ENCODE results near the gene GCC2. TPM values are rescaled to one million over a fixed set of nuclear protein-coding genes. Genes with fewer than 3 reads are reported as not detected.

Gene GCC2
- total and polyA plus RNA-seq, 2 of the 13 experiments (the other 11 are each of a cell fraction or from before 2014, with no cell fraction given) = 17.6 to 22.5 TPM

- TF ChIP-seq ZNF678 (CRISPR knock-in tag; IDR thresholded peaks at IDR 0.05) (no peak), PAXIP1 (CRISPR knock-in tag; conservative IDR thresholded peaks at IDR 0.05) (peak; percentile 79), FLYWCH1 (CRISPR knock-in tag; IDR thresholded peaks at IDR 0.05) (no peak), E2F1 (CRISPR knock-in tag; IDR thresholded peaks at IDR 0.05) (no peak), STAG1 (CRISPR knock-in tag; IDR thresholded peaks at IDR 0.05) (peak; percentile 24; the same call in 1 of the 2 replicates), ZNF441 (CRISPR knock-in tag; IDR thresholded peaks at IDR 0.05; ENCODE audit: borderline replicate concordance) (peak; percentile 87; the same call in 1 of the 2 replicates), SP4 (CRISPR knock-in tag; IDR thresholded peaks at IDR 0.05) (peak; percentile 92), RAD21 (CRISPR knock-in tag; IDR thresholded peaks at IDR 0.05) (peak; percentile 16; the same call in 1 of the 2 replicates), BATF2 (CRISPR knock-in tag; IDR thresholded peaks at IDR 0.05) (no peak; the same call in 1 of the 2 replicates), CERS6 (CRISPR knock-in tag; IDR thresholded peaks at IDR 0.05) (no peak), TSC22D2 (CRISPR knock-in tag; IDR thresholded peaks at IDR 0.05; ENCODE audit: borderline replicate concordance) (peak; percentile 73; the same call in 1 of the 2 replicates), ZNF276 (CRISPR knock-in tag; IDR thresholded peaks at IDR 0.05; ENCODE audit: low read depth) (no peak), RAD51 (IDR thresholded peaks at IDR 0.05; ENCODE audit: borderline replicate concordance) (no peak), ZNF20 (CRISPR knock-in tag; IDR thresholded peaks at IDR 0.05) (no peak), ZNF264 (CRISPR knock-in tag; IDR thresholded peaks at IDR 0.05) (peak; percentile 83), ZNF282 (IDR thresholded peaks at IDR 0.05; ENCODE audit: partially characterized antibody) (no peak), NR1H2 (CRISPR knock-in tag; IDR thresholded peaks at IDR 0.05; ENCODE audit: borderline replicate concordance, low read depth) (0 out of 2 replicates have a peak, but pooled peaks have one; percentile 39), CCAR2 (optimal IDR thresholded peaks at IDR 0.05; ENCODE audit: low read depth, low read length) (no peak), TMF1 (CRISPR knock-in tag; IDR thresholded peaks at IDR 0.05; ENCODE audit: low read depth) (peak; percentile 88; the same call in 1 of the 2 replicates), ELF1 (CRISPR knock-in tag; IDR thresholded peaks at IDR 0.05) (peak; percentile 100), ZNF343 (CRISPR knock-in tag; IDR thresholded peaks at IDR 0.05) (peak; percentile 83; the same call in 1 of the 2 replicates), ZNF124 (CRISPR knock-in tag; IDR thresholded peaks at IDR 0.05) (no peak; the same call in 1 of the 2 replicates)
Observed at GRCh38 chr2:108448678-108449409, at the start of gene GCC2 (continued).
